ENCODE measurements around the gene FBXW4.
"Not testable (repeated sequence)": the region's sequence is repeated elsewhere in the genome, so short reads cannot be mapped to it uniquely, and the experiment has no call there.

The FBXW4 gene

GRCh38 chr10:101615525-101616116 lies 79.3 kb downstream of the FBXW4 start:
- DNase-seq = no peak

GRCh38 chr10:101614663-101615524 lies 80.1 kb downstream of the FBXW4 start:
- DNase-seq = no peak

GRCh38 chr10:101613646-101614045 lies 81.3 kb downstream of the FBXW4 start:
- DNase-seq = no peak

- DNase-seq = no peak
Observed at GRCh38 chr10:101612872-101613271, 82.1 kb downstream of the FBXW4 start.

GRCh38 chr10:101612086-101612485 lies 82.9 kb downstream of the FBXW4 start:
- DNase-seq = no peak

- no peak for DNase-seq
Observed at GRCh38 chr10:101611096-101611905, 83.7 kb downstream of the FBXW4 start.

- no peak for DNase-seq
Observed at GRCh38 chr10:101609481-101609880, 85.5 kb downstream of the FBXW4 start.

- no peak for DNase-seq
Observed at GRCh38 chr10:101607124-101607523, 87.8 kb downstream of the FBXW4 start.

GRCh38 chr10:101602761-101603398 lies 92.1 kb downstream of the FBXW4 start:
- peak; percentile 4 for DNase-seq

- DNase-seq = no peak
Observed at GRCh38 chr10:101601541-101601940, 93.4 kb downstream of the FBXW4 start.

- DNase-seq = no peak
Observed at GRCh38 chr10:101597091-101597900, 97.7 kb downstream of the FBXW4 start.

- DNase-seq = no peak
Observed at GRCh38 chr10:101595591-101596433, 99.2 kb downstream of the FBXW4 start.

GRCh38 chr10:101593331-101593730 lies 101.6 kb downstream of the FBXW4 start:
- not testable (repeated sequence) for DNase-seq

GRCh38 chr10:101588879-101589278 lies 106.1 kb downstream of the FBXW4 start:
- no peak for DNase-seq

GRCh38 chr10:101587725-101588653 lies 107.0 kb downstream of the FBXW4 start, which contains the start of the genes DPCD and POLL:
TSS of gene DPCD (plus strand) at chr10:101588321. CDS start at chr10:101588337, 16 bp downstream.
TSS of gene POLL (minus strand) at chr10:101588257. CDS start at chr10:101587360, 897 bp downstream.
- peak; percentile 76 for DNase-seq

- DNase-seq = no peak
Observed at GRCh38 chr10:101585841-101586240, 109.1 kb downstream of the FBXW4 start.

- no peak for DNase-seq
Observed at GRCh38 chr10:101580486-101581399, 114.2 kb downstream of the FBXW4 start.

- no peak for DNase-seq
Observed at GRCh38 chr10:101579516-101579870, 115.5 kb downstream of the FBXW4 start.

Measured in GOT3 (cell line).